ENCODE data around the gene SCD. TPM values are rescaled to one million over a fixed set of nuclear protein-coding genes. Genes with fewer than 3 reads are reported as not detected.

The SCD gene
- total and polyA plus RNA-seq, 2 of the 13 experiments (the other 11 are each of a cell fraction or from before 2014, with no cell fraction given) = 492 to 512 TPM

DNA sequence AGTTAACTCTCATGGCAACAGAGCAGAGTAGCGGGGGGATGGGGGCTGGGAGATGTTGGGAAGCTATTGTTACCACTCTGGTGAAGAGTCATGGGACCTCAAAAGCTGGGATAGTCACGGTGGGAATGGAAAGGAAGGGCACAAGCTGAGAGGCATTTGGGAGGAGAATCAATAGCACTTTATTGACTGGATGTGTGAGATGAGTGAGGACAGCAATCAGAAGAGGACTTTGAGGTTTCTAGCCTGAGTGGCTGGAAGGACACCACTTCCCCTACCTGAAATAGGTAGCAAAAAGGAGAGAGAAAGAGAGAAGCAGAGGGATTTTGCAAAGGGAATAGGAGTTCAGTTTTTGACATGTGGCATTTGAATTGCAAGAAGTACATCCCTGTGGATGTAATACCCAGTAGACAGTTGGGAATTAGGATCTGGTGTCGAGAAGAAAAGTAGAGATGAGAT is 27.2 kb downstream of the SCD start (continued):
- TF ChIP-seq, protein P1, sequence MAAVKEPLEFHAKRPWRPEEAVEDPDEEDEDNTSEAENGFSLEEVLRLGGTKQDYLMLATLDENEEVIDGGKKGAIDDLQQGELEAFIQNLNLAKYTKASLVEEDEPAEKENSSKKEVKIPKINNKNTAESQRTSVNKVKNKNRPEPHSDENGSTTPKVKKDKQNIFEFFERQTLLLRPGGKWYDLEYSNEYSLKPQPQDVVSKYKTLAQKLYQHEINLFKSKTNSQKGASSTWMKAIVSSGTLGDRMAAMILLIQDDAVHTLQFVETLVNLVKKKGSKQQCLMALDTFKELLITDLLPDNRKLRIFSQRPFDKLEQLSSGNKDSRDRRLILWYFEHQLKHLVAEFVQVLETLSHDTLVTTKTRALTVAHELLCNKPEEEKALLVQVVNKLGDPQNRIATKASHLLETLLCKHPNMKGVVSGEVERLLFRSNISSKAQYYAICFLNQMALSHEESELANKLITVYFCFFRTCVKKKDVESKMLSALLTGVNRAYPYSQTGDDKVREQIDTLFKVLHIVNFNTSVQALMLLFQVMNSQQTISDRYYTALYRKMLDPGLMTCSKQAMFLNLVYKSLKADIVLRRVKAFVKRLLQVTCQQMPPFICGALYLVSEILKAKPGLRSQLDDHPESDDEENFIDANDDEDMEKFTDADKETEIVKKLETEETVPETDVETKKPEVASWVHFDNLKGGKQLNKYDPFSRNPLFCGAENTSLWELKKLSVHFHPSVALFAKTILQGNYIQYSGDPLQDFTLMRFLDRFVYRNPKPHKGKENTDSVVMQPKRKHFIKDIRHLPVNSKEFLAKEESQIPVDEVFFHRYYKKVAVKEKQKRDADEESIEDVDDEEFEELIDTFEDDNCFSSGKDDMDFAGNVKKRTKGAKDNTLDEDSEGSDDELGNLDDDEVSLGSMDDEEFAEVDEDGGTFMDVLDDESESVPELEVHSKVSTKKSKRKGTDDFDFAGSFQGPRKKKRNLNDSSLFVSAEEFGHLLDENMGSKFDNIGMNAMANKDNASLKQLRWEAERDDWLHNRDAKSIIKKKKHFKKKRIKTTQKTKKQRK (IDR thresholded peaks at IDR 0.05; ENCODE audit: low read length) = no peak
- TF ChIP-seq MED13 (CRISPR knock-in tag; IDR thresholded peaks at IDR 0.05) (no peak), RBM22 (optimal IDR thresholded peaks at IDR 0.05; ENCODE audit: low read length) (peak; percentile 5), ZNF746 (CRISPR knock-in tag; IDR thresholded peaks at IDR 0.05) (no peak), KDM5B (CRISPR knock-in tag; IDR thresholded peaks at IDR 0.05; ENCODE audit: borderline replicate concordance) (no peak), NFE2L1 (CRISPR knock-in tag; IDR thresholded peaks at IDR 0.05; ENCODE audit: borderline replicate concordance) (no peak), MYC (CRISPR knock-in tag; IDR thresholded peaks at IDR 0.05; ENCODE audit: borderline replicate concordance) (no peak), ASH2L (IDR thresholded peaks at IDR 0.05; ENCODE audit: insufficient read length, low read depth, low read length) (no peak), HNF4A (CRISPR knock-in tag; IDR thresholded peaks at IDR 0.05) (0 out of 2 replicates have a peak, but pooled peaks have one; percentile 25), ZBTB7B (CRISPR knock-in tag; IDR thresholded peaks at IDR 0.05) (no peak), PAF1 (CRISPR knock-in tag; IDR thresholded peaks at IDR 0.05) (no peak), SAFB2 (CRISPR knock-in tag; IDR thresholded peaks at IDR 0.05; ENCODE audit: borderline replicate concordance, low read depth) (0 out of 2 replicates have a peak, but pooled peaks have one; percentile 49), ETV5 (CRISPR knock-in tag; IDR thresholded peaks at IDR 0.05; ENCODE audit: borderline replicate concordance) (no peak)
- TF ChIP-seq, protein P2, sequence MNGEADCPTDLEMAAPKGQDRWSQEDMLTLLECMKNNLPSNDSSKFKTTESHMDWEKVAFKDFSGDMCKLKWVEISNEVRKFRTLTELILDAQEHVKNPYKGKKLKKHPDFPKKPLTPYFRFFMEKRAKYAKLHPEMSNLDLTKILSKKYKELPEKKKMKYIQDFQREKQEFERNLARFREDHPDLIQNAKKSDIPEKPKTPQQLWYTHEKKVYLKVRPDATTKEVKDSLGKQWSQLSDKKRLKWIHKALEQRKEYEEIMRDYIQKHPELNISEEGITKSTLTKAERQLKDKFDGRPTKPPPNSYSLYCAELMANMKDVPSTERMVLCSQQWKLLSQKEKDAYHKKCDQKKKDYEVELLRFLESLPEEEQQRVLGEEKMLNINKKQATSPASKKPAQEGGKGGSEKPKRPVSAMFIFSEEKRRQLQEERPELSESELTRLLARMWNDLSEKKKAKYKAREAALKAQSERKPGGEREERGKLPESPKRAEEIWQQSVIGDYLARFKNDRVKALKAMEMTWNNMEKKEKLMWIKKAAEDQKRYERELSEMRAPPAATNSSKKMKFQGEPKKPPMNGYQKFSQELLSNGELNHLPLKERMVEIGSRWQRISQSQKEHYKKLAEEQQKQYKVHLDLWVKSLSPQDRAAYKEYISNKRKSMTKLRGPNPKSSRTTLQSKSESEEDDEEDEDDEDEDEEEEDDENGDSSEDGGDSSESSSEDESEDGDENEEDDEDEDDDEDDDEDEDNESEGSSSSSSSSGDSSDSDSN (CRISPR knock-in tag; IDR thresholded peaks at IDR 0.05) = no peak; the same call in 1 of the 2 replicates
- TF ChIP-seq, protein P3, sequence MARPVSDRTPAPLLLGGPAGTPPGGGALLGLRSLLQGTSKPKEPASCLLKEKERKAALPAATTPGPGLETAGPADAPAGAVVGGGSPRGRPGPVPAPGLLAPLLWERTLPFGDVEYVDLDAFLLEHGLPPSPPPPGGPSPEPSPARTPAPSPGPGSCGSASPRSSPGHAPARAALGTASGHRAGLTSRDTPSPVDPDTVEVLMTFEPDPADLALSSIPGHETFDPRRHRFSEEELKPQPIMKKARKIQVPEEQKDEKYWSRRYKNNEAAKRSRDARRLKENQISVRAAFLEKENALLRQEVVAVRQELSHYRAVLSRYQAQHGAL (CRISPR knock-in tag; IDR thresholded peaks at IDR 0.05; ENCODE audit: not compliant biosample characterization) = no peak
- TF ChIP-seq, protein P4, sequence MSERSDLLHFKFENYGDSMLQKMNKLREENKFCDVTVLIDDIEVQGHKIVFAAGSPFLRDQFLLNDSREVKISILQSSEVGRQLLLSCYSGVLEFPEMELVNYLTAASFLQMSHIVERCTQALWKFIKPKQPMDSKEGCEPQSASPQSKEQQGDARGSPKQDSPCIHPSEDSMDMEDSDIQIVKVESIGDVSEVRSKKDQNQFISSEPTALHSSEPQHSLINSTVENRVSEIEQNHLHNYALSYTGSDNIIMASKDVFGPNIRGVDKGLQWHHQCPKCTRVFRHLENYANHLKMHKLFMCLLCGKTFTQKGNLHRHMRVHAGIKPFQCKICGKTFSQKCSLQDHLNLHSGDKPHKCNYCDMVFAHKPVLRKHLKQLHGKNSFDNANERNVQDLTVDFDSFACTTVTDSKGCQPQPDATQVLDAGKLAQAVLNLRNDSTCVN (CRISPR knock-in tag; IDR thresholded peaks at IDR 0.05; ENCODE audit: borderline replicate concordance) = no peak
- TF ChIP-seq, protein P5, sequence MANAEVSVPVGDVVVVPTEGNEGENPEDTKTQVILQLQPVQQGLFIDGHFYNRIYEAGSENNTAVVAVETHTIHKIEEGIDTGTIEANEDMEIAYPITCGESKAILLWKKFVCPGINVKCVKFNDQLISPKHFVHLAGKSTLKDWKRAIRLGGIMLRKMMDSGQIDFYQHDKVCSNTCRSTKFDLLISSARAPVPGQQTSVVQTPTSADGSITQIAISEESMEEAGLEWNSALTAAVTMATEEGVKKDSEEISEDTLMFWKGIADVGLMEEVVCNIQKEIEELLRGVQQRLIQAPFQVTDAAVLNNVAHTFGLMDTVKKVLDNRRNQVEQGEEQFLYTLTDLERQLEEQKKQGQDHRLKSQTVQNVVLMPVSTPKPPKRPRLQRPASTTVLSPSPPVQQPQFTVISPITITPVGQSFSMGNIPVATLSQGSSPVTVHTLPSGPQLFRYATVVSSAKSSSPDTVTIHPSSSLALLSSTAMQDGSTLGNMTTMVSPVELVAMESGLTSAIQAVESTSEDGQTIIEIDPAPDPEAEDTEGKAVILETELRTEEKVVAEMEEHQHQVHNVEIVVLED (CRISPR knock-in tag; IDR thresholded peaks at IDR 0.05; ENCODE audit: borderline replicate concordance) = no peak
- TF ChIP-seq, protein P6, sequence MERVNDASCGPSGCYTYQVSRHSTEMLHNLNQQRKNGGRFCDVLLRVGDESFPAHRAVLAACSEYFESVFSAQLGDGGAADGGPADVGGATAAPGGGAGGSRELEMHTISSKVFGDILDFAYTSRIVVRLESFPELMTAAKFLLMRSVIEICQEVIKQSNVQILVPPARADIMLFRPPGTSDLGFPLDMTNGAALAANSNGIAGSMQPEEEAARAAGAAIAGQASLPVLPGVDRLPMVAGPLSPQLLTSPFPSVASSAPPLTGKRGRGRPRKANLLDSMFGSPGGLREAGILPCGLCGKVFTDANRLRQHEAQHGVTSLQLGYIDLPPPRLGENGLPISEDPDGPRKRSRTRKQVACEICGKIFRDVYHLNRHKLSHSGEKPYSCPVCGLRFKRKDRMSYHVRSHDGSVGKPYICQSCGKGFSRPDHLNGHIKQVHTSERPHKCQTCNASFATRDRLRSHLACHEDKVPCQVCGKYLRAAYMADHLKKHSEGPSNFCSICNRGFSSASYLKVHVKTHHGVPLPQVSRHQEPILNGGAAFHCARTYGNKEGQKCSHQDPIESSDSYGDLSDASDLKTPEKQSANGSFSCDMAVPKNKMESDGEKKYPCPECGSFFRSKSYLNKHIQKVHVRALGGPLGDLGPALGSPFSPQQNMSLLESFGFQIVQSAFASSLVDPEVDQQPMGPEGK (CRISPR knock-in tag; IDR thresholded peaks at IDR 0.05) = 0 out of 2 replicates have a peak, but pooled peaks have one; percentile 17
